Thyroid gland (tissue), 4 donors: Measurements from ENCODE around the gene PPIL6. TPM values are rescaled to one million over a fixed set of nuclear protein-coding genes. Genes with fewer than 3 reads are reported as not detected.
A peak's percentile ranks its signal among the peaks of the same experiment; 100 is the strongest.

Experiments used
- DNase-seq, 2 donors: peaks; one replicate each; pipeline ENCODE4 v3.0.0-alpha.2; 2019
- H3K27ac ChIP-seq, 3 donors: fragments of 200-600 bp; sonication (generic); 1 replicate in 2 of 3; 2 replicates in 1 of 3; pipeline ENCODE4 v1.5.1; 2016 to 2019; ENCODE audit warnings: mild to moderate bottlenecking in 1 of 3, moderate library complexity in 1 of 3
- H3K27me3 ChIP-seq: fragments of 200-600 bp; sonication (generic); one replicate; pipeline ENCODE4 v1.5.1; 2019
- H3K36me3 ChIP-seq, 2 donors: fragments of 200-600 bp; sonication (generic); one replicate each; pipeline ENCODE4 v1.5.1; 2016 to 2019
- H3K4me1 ChIP-seq, 2 donors: fragments of 200-600 bp; sonication (generic); one replicate each; pipeline ENCODE4 v1.5.1; 2017 to 2019
- H3K4me3 ChIP-seq, 3 donors: fragments of 200-600 bp; sonication (generic); replicated peaks in 1 of 3; 1 replicate in 2 of 3; 2 replicates in 1 of 3; pipeline ENCODE4 v1.5.1; 2016; ENCODE audit warnings: mild to moderate bottlenecking in 1 of 3
- H3K9me3 ChIP-seq: fragments of 200-600 bp; sonication (generic); one replicate; pipeline ENCODE4 v1.5.1; 2017
- CTCF ChIP-seq, 6 experiments: fragments of 200-600 bp in 3 of 6; fragments of 450-650 bp in 3 of 6; sonication (generic) in 3 of 6; IDR thresholded peaks; one replicate each; pipeline ENCODE4 v1.5.1; 2016 to 2019; ENCODE audit warnings: antibody characterized with exemption in 6 of 6, mild to moderate bottlenecking in 2 of 6, inconsistent platforms in 1 of 6, moderate library complexity in 1 of 6
- POLR2A ChIP-seq, 2 donors: fragments of 450-650 bp; IDR thresholded peaks; one replicate each; pipeline ENCODE4 v1.6.1; 2017; ENCODE audit warnings: antibody characterized with exemption in 2 of 2, mild to moderate bottlenecking in 2 of 2, moderate library complexity in 1 of 2
- WGBS, 2 donors: methylation state at CpG; one replicate each; pipeline ENCODE4 v1.1.5; 2017; 5-methylcytosine and 5-hydroxymethylcytosine counted together
- intact Hi-C: fragments of 100-400 bp; cut with DNase I; formaldehyde crosslinking; loops from one replicate; pipeline ENCODE4 v1.15.1; 2023
- total RNA-seq, 4 donors: library from RNA; depleted of rRNA; stranded (reverse); fragments of >200 nt; gene quantifications; one replicate each; pipeline ENCODE4 v1.2.3, GENCODE V29; 2016

PPIL6 gene
- total RNA-seq, 4 donors from 2014 or later = 20.1 to 31.2 (median 27.0) TPM

DNA sequence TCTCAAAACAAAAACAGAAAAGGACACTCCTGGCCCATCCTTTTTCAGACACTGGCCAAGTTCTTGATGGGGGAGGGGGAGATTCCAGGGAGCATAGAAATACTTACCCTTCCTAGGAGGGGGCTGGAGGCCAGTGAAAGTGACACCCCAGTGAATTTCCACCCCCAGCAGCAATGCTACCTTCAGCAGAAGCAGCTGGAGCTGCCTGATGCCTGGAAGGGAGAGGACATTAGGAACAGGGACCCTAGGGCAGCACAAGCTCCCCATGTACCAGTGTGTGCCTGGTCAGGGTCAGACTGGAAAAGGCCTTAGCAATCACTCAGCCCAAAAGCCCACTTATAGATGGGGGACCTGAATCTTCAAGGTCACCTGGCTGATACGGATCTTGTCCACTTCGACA lies 12.7 kb upstream of the PPIL6 start:
- Histone ChIP-seq H3K9me3 (no peaks in the 10 kb centered on the region), H3K4me1 (peaks cover 11 to 36% of the 10 kb centered on the region in 2 donors)
- 87 to 100% methylated on average over 2 of the region's 2 CpGs for WGBS, 2 donors

DNA sequence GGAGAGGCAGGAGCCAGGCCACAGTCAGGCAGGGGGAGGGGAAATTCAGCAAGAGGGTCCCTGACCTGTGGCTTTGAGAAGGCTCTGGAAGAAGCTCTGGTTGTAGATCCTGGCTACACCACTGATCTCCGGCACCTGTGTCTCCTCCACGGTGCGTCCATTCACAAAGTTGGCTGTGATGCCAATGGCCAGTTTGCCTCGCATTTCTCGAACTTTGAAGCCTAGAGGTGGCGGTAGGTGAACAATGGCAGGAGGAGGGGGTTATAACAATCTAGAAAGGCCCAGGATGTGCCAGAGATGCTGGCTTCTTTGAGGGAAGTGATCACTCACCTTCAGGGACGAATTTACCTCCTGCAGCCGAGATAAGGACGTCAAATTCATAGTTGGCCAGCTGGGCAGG lies 11.8 kb upstream of the PPIL6 start:
- intact Hi-C loops = no loop called here
- DNase-seq = no peak
- Histone ChIP-seq H3K4me1 (peaks cover 11 to 28% of the 10 kb centered on the region in 2 donors), H3K4me3 (no peak overlapping the region), H3K9me3 (no peaks in the 10 kb centered on the region), H3K27ac (peak overlapping the region in 1 of 3 donors; percentile 5), H3K27me3 (no peaks in the 10 kb centered on the region), H3K36me3 (no peaks in the 10 kb centered on the region)
- 91% methylated on average over 9 of the region's 9 CpGs for whole genome bisulfite sequencing, 2 donors
- TF ChIP-seq POLR2A (IDR thresholded peaks at IDR 0.05) (no peak), CTCF (IDR thresholded peaks at IDR 0.05) (no peak)

More for the DNA sequence above, 12.7 kb upstream of the PPIL6 start:
- TF ChIP-seq POLR2A (IDR thresholded peaks at IDR 0.05) (no peak), CTCF (IDR thresholded peaks at IDR 0.05) (no peak)
- H3K36me3 ChIP-seq = no peaks in the 10 kb centered on the region
- intact Hi-C loops = no loop called here
- no peak for DNase-seq
- no peak overlapping the region for H3K27ac ChIP-seq
- H3K4me3 ChIP-seq = no peak overlapping the region
- H3K27me3 ChIP-seq = no peaks in the 10 kb centered on the region

DNA sequence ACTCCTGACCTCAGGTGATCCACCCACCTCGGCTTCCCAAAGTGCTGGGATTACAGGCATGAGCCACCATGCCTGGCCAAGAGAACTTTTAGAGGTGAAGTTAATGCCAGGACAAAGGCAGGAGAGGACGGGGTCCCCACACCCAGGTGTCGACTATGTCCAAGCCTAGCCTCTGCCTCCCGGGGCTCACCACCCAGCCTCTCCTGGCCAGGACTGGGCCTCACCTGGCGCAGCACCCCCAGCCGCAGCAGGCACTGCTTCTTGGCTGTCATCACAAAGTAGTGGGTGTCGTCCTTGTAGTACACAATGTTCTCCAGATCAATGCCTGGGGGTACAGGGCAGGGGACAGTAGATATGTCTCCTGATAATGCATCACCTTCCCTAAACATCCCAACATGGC lies 10.9 kb upstream of the PPIL6 start:
- 94 to 100% methylated on average over 2 to 7 of the region's 7 CpGs for WGBS, 2 donors
- intact Hi-C loops = no loop called here
- Histone ChIP-seq H3K27me3 (no peaks in the 10 kb centered on the region), H3K9me3 (no peaks in the 10 kb centered on the region), H3K27ac (no peak overlapping the region), H3K4me3 (no peak overlapping the region), H3K36me3 (no peaks in the 10 kb centered on the region), H3K4me1 (peaks cover 5 to 20% of the 10 kb centered on the region in 2 donors)
- DNase-seq = no peak
- TF ChIP-seq POLR2A (IDR thresholded peaks at IDR 0.05) (no peak), CTCF (IDR thresholded peaks at IDR 0.05) (no peak)

DNA sequence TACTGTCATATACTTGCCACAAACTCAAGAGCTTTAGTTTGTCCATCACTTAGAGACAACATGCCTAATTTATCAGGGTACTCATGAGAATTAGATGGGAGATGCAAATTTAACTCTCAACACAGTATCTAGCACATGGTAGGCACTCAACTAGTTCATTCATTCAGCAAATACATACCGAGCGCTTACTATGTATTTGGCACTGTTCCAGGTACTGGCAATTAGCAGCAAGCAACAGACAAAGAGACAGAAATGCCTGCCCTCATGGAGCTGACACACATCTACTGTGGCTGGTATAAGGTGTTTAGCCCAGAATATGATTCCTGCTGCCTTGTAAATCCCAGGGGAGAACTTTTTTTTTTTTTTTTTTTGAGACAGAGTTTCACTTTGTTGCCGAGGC lies 10.4 kb upstream of the PPIL6 start:
- peaks cover 0 to 16% of the 10 kb centered on the region in 2 donors for H3K4me1 ChIP-seq
- H3K36me3 ChIP-seq = no peaks in the 10 kb centered on the region
- no peak overlapping the region for H3K27ac ChIP-seq
- intact Hi-C loops = no loop called here
- no peaks in the 10 kb centered on the region for H3K9me3 ChIP-seq
- H3K27me3 ChIP-seq = no peaks in the 10 kb centered on the region
- DNase-seq = no peak
- no peak overlapping the region for H3K4me3 ChIP-seq
- 78 to 84% methylated on average over 3 of the region's 3 CpGs for WGBS, 2 donors
- TF ChIP-seq POLR2A (IDR thresholded peaks at IDR 0.05) = no peak
- TF ChIP-seq CTCF (IDR thresholded peaks at IDR 0.05) = no peak

DNA sequence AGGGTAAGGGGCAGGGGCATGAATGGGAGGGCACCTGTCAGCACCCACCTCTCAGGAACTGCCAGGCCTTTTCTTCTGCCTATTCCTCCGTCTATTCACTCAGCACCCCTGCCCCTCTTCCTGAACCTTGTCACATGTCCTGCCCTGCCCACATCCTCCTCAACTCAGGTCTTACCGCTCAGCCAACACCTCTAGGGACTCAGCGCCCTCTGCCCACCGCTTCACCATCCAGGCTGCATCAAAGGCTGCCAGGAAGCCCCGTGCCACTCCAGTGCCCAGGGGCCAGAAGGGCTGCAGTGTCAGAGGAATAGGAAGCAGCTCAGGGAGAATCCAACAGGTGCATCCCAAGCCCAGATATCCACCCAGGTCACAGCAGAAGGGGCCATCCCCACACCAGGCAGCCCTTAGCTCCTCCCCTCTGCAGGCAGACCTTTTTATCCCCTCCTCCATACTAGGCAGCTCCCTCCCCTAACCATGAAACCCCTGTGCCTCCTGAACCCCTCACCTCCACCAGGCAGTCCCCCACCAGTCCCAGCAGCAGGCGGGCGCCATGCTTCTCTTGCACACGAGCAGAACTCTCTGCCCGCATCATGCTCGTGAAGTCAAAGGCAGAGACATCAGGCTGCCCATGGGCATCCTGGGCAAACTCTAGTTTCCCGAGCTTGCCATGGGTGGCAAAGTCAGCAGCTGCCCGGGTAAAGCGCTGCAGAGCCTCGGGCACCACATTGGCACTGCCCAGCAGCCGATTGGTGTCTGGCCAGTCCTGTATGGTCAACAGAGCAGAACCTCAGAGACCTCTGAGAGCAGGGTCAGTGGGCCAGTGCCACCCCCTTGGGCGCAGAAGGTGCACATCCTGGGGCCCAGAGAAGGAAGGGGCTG lies 9.6 kb upstream of the PPIL6 start:
- TF ChIP-seq POLR2A (IDR thresholded peaks at IDR 0.05) = no peak
- no peak for TF ChIP-seq CTCF (IDR thresholded peaks at IDR 0.05)
- no peak for DNase-seq

More for the DNA sequence above, 9.6 kb upstream of the PPIL6 start:
- no peak overlapping the region for H3K27ac ChIP-seq
- WGBS, 2 donors = 83% methylated on average over 13 to 15 of the region's 16 CpGs
- no peaks in the 10 kb centered on the region for H3K9me3 ChIP-seq
- H3K4me3 ChIP-seq = no peak overlapping the region
- H3K4me1 ChIP-seq = peaks cover 0 to 14% of the 10 kb centered on the region in 2 donors
- intact Hi-C loops = loop anchor here (10.0 kb wide), 1 partner anchor 65 kb away; the partner anchor contains the start of gene CD164
- no peaks in the 10 kb centered on the region for H3K27me3 ChIP-seq
- H3K36me3 ChIP-seq = peaks cover 0 to 6% of the 10 kb centered on the region in 2 donors
